HEK293 (cell line): ENCODE measurements around the gene ME3.

ENCODE experiments used
- CTCF ChIA-PET: fragments of 350-600 bp; formaldehyde crosslinking; extraction: SDS; loops from one replicate; lab custom pipeline; 2021; ENCODE audit warnings: antibody characterized with exemption; lab: Yijun Ruan, JAX
- POLR2A ChIA-PET: fragments of 300-600 bp; formaldehyde crosslinking; extraction: SDS; loops from one replicate; lab custom pipeline; 2020; ENCODE audit warnings: antibody characterized with exemption, inconsistent platforms; lab: Yijun Ruan, JAX
- H3K27ac ChIP-seq: fragments of 200-500 bp; sonication (Bioruptor generic); 2 replicates; pipeline ENCODE4 v1.5.1; 2014; ENCODE audit warnings: low read depth, low read length, control low read depth, inconsistent platforms; ENCODE audit errors: extremely low read depth
- H3K36me3 ChIP-seq, 2 experiments: fragments of 200-500 bp in 1 of 2; sonication (Bioruptor generic) in 1 of 2; 1 replicate in 1 of 2; 2 replicates in 1 of 2; pipeline ENCODE4 v1.5.1; 2014 to 2017; ENCODE audit warnings: inconsistent platforms in 2 of 2, low read length in 2 of 2; ENCODE audit not compliant: control insufficient read depth in 2 of 2, insufficient read depth in 1 of 2
- H3K4me1 ChIP-seq: fragments of 200-500 bp; sonication (Bioruptor generic); 2 replicates; pipeline ENCODE4 v1.5.1; 2014; ENCODE audit warnings: mild to moderate bottlenecking, low read length, inconsistent platforms; ENCODE audit not compliant: control insufficient read depth, insufficient read depth
- H3K4me3 ChIP-seq: 2 replicates; pipeline ENCODE4 v1.5.1; 2011; ENCODE audit warnings: low read depth, mild to moderate bottlenecking, control low read depth, low read length, moderate library complexity
- H3K9me3 ChIP-seq: fragments of 200-500 bp; sonication (Bioruptor generic); 2 replicates; pipeline ENCODE4 v1.5.1; 2014; ENCODE audit warnings: low read depth, low read length, inconsistent platforms; ENCODE audit not compliant: control insufficient read depth, insufficient read depth
- BCL11B ChIP-seq: fragments of 450-650 bp; formaldehyde crosslinking; IDR thresholded peaks from 2 replicates; pipeline ENCODE4 v1.5.1; 2016; ENCODE audit warnings: low read depth, missing biosample characterization, missing genetic modification characterization
- GLI4 ChIP-seq: fragments of 450-650 bp; formaldehyde crosslinking; IDR thresholded peaks from 2 replicates; pipeline ENCODE4 v1.5.1; 2016; ENCODE audit warnings: missing biosample characterization, missing genetic modification characterization
- KLF1 ChIP-seq: fragments of 450-650 bp; formaldehyde crosslinking; IDR thresholded peaks from 2 replicates; pipeline ENCODE4 v1.5.1; 2016; ENCODE audit warnings: missing biosample characterization, missing genetic modification characterization
- KLF16 ChIP-seq: fragments of 450-650 bp; formaldehyde crosslinking; IDR thresholded peaks from 2 replicates; pipeline ENCODE4 v1.5.1; 2017; ENCODE audit warnings: missing biosample characterization, missing genetic modification characterization
- KLF8 ChIP-seq: fragments of 450-650 bp; formaldehyde crosslinking; IDR thresholded peaks from 2 replicates; pipeline ENCODE4 v1.5.1; 2016; ENCODE audit warnings: missing biosample characterization, missing genetic modification characterization
- SCRT1 ChIP-seq: fragments of 450-650 bp; formaldehyde crosslinking; IDR thresholded peaks from 2 replicates; pipeline ENCODE4 v1.5.1; 2016; ENCODE audit warnings: missing biosample characterization, missing genetic modification characterization, borderline replicate concordance
- ZFHX2 ChIP-seq: fragments of 450-650 bp; formaldehyde crosslinking; conservative IDR thresholded peaks from 2 replicates; pipeline ENCODE4 v1.5.1; 2016; ENCODE audit warnings: missing biosample characterization, missing genetic modification characterization
- ZNF175 ChIP-seq: fragments of 450-650 bp; formaldehyde crosslinking; IDR thresholded peaks from 2 replicates; pipeline ENCODE4 v1.5.1; 2016; ENCODE audit warnings: missing biosample characterization, missing genetic modification characterization
- ZNF2 ChIP-seq: fragments of 450-650 bp; formaldehyde crosslinking; IDR thresholded peaks from 2 replicates; pipeline ENCODE4 v1.5.1; 2016; ENCODE audit warnings: missing biosample characterization, missing genetic modification characterization
- ZNF202 ChIP-seq: fragments of 450-650 bp; formaldehyde crosslinking; IDR thresholded peaks from 2 replicates; pipeline ENCODE4 v1.5.1; 2016; ENCODE audit warnings: missing biosample characterization, missing genetic modification characterization, borderline replicate concordance
- ZNF280C ChIP-seq: fragments of 450-650 bp; formaldehyde crosslinking; IDR thresholded peaks from 2 replicates; pipeline ENCODE4 v1.5.1; 2016; ENCODE audit warnings: missing biosample characterization, missing genetic modification characterization
- ZNF311 ChIP-seq: fragments of 450-650 bp; formaldehyde crosslinking; IDR thresholded peaks from 2 replicates; pipeline ENCODE4 v1.5.1; 2017; ENCODE audit warnings: missing biosample characterization, missing genetic modification characterization, borderline replicate concordance
- ZNF362 ChIP-seq: fragments of 450-650 bp; formaldehyde crosslinking; IDR thresholded peaks from 2 replicates; pipeline ENCODE4 v1.5.1; 2016; ENCODE audit warnings: missing biosample characterization, missing genetic modification characterization
- ZNF404 ChIP-seq: fragments of 450-650 bp; formaldehyde crosslinking; IDR thresholded peaks from 2 replicates; pipeline ENCODE4 v1.5.1; 2017; ENCODE audit warnings: missing biosample characterization, missing genetic modification characterization
- ZNF423 ChIP-seq: fragments of 450-650 bp; formaldehyde crosslinking; IDR thresholded peaks from 2 replicates; pipeline ENCODE4 v1.5.1; 2016; ENCODE audit warnings: missing biosample characterization, missing genetic modification characterization
- ZNF521 ChIP-seq: fragments of 450-650 bp; formaldehyde crosslinking; IDR thresholded peaks from 2 replicates; pipeline ENCODE4 v1.5.1; 2017; ENCODE audit warnings: missing biosample characterization, mild to moderate bottlenecking, missing genetic modification characterization
- ZNF549 ChIP-seq: fragments of 450-650 bp; IDR thresholded peaks from 2 replicates; pipeline ENCODE4 v1.5.1; 2018; ENCODE audit warnings: missing biosample characterization, missing genetic modification characterization, mild to moderate bottlenecking, inconsistent platforms, moderate library complexity
- ZNF580 ChIP-seq: fragments of 450-650 bp; formaldehyde crosslinking; IDR thresholded peaks from 2 replicates; pipeline ENCODE4 v1.5.1; 2016; ENCODE audit warnings: missing biosample characterization, missing genetic modification characterization
- ZNF621 ChIP-seq: fragments of 450-650 bp; formaldehyde crosslinking; IDR thresholded peaks from 2 replicates; pipeline ENCODE4 v1.5.1; 2017; ENCODE audit warnings: missing biosample characterization, missing genetic modification characterization
- ZNF624 ChIP-seq: fragments of 450-650 bp; formaldehyde crosslinking; IDR thresholded peaks from 2 replicates; pipeline ENCODE4 v1.5.1; 2017; ENCODE audit warnings: missing biosample characterization, missing genetic modification characterization
- ZNF626 ChIP-seq: fragments of 450-650 bp; sonication (Bioruptor Pico); formaldehyde crosslinking; IDR thresholded peaks from 2 replicates; pipeline ENCODE4 v1.5.1; 2018; ENCODE audit warnings: missing biosample characterization, missing genetic modification characterization, inconsistent platforms
- ZNF677 ChIP-seq: fragments of 450-650 bp; IDR thresholded peaks from 2 replicates; pipeline ENCODE4 v1.5.0; 2018; ENCODE audit warnings: missing biosample characterization, mild to moderate bottlenecking, missing genetic modification characterization, moderate library complexity
- ZNF707 ChIP-seq: fragments of 450-650 bp; formaldehyde crosslinking; IDR thresholded peaks from 2 replicates; pipeline ENCODE4 v1.5.1; 2016; ENCODE audit warnings: missing biosample characterization, missing genetic modification characterization
- ZNF747 ChIP-seq: fragments of 450-650 bp; formaldehyde crosslinking; IDR thresholded peaks from 2 replicates; pipeline ENCODE4 v1.5.1; 2016; ENCODE audit warnings: missing biosample characterization, missing genetic modification characterization
- ZNF777 ChIP-seq: fragments of 450-650 bp; formaldehyde crosslinking; IDR thresholded peaks from 2 replicates; pipeline ENCODE4 v1.5.1; 2017; ENCODE audit warnings: missing biosample characterization, missing genetic modification characterization, borderline replicate concordance
- ZSCAN16 ChIP-seq: fragments of 450-650 bp; formaldehyde crosslinking; IDR thresholded peaks from 2 replicates; pipeline ENCODE4 v1.5.1; 2016; ENCODE audit warnings: missing biosample characterization, missing genetic modification characterization
- ZSCAN23 ChIP-seq: fragments of 450-650 bp; formaldehyde crosslinking; IDR thresholded peaks from 2 replicates; pipeline ENCODE4 v1.5.1; 2016; ENCODE audit warnings: missing biosample characterization, missing genetic modification characterization

ME3 gene

GRCh38 chr11:86442827-86443226 lies 229.6 kb downstream of the ME3 start:
- POLR2A ChIA-PET = no interaction called here
- Histone ChIP-seq H3K9me3 (no peaks in the 10 kb centered on the region), H3K27ac (no peak overlapping the region), H3K36me3 (no peaks in the 10 kb centered on the region), H3K4me1 (no peaks in the 10 kb centered on the region), H3K4me3 (no peak overlapping the region)
- no peak for TF ChIP-seq ZNF621 (tag by site-specific recombination)
- TF ChIP-seq KLF1 (tag by site-specific recombination) = no peak
- TF ChIP-seq KLF16 = no peak
- no peak for TF ChIP-seq ZNF747
- no peak for TF ChIP-seq ZNF521 (tag by site-specific recombination)
- TF ChIP-seq ZNF624 = no peak
- no peak for TF ChIP-seq ZNF2
- TF ChIP-seq ZNF777 (tag by site-specific recombination) = no peak
- no peak for TF ChIP-seq ZNF362
- TF ChIP-seq ZFHX2 (tag by site-specific recombination) = no peak
- TF ChIP-seq ZNF280C (tag by site-specific recombination) = no peak
- TF ChIP-seq SCRT1 (tag by site-specific recombination) = no peak
- CTCF ChIA-PET = interaction anchor here (2.0 kb wide), 1 partner anchor 12 kb away, joined by 5 read pairs; no protein-coding TSS in a partner anchor

GRCh38 chr11:86442420-86442819 lies 230.0 kb downstream of the ME3 start:
- no peaks in the 10 kb centered on the region for H3K36me3 ChIP-seq
- CTCF ChIA-PET = interaction anchor here (0.8 to 2.0 kb wide), 3 partner anchors 11 to 588 kb away, joined by 3 to 5 read pairs (median 3); partner anchors contain the start of gene CCDC83
- POLR2A ChIA-PET = no interaction called here
- H3K4me1 ChIP-seq = no peaks in the 10 kb centered on the region
- H3K9me3 ChIP-seq = no peaks in the 10 kb centered on the region
- TF ChIP-seq ZNF707 (tag by site-specific recombination) = no peak
- no peak for TF ChIP-seq GLI4 (tag by site-specific recombination)
- TF ChIP-seq ZSCAN16 (tag by site-specific recombination) = no peak
- no peak for TF ChIP-seq ZNF677 (tag by site-specific recombination)
- no peak for TF ChIP-seq ZNF202 (tag by site-specific recombination)
- no peak for TF ChIP-seq BCL11B (tag by site-specific recombination)
- no peak for TF ChIP-seq ZNF549 (tag by site-specific recombination)
- no peak for TF ChIP-seq KLF8 (tag by site-specific recombination)
- no peak for TF ChIP-seq ZNF311
- TF ChIP-seq ZNF580 = no peak
- TF ChIP-seq KLF1 (tag by site-specific recombination) = no peak
- no peak for TF ChIP-seq ZSCAN23 (tag by site-specific recombination)
- no peak for TF ChIP-seq ZNF404 (tag by site-specific recombination)
- no peak for TF ChIP-seq ZNF626 (tag by site-specific recombination)
- no peak for TF ChIP-seq ZNF423 (tag by site-specific recombination)
- no peak for TF ChIP-seq ZNF175
- H3K4me3 ChIP-seq = no peak overlapping the region
- no peak overlapping the region for H3K27ac ChIP-seq
